Astrocyte (in vitro differentiated cells and primary cell): ENCODE data around the gene ASAH2B. TPM values are rescaled to one million over a fixed set of nuclear protein-coding genes. Genes with fewer than 3 reads are reported as not detected.
A peak's percentile ranks its signal among the peaks of the same experiment; 100 is the strongest.

Experiments
- DNase-seq: peaks from one replicate; pipeline ENCODE4 v3.0.0-alpha.2; 2010; ENCODE audit warnings: low read depth
- FAIRE-seq: peaks from 2 replicates; lab custom pipeline; 2011; peaks lifted over from hg19 to GRCh38; lab: Jason Lieb, UNC
- H2AFZ ChIP-seq: 2 replicates; pipeline ENCODE4 v1.6.0; 2012; ENCODE audit warnings: low read depth, low read length, inconsistent platforms
- H3K27ac ChIP-seq: 2 replicates; pipeline ENCODE4 v1.5.1; 2011; ENCODE audit warnings: low read depth, low read length, inconsistent platforms
- H3K27me3 ChIP-seq: 2 replicates; pipeline ENCODE4 v1.6.0; 2011; ENCODE audit warnings: low read length, inconsistent platforms; ENCODE audit not compliant: insufficient read depth
- H3K36me3 ChIP-seq: 2 replicates; pipeline ENCODE4 v1.5.1; 2011; ENCODE audit warnings: low read length, inconsistent platforms; ENCODE audit not compliant: insufficient read depth
- H3K4me1 ChIP-seq: 2 replicates; pipeline ENCODE4 v1.5.1; 2011; ENCODE audit warnings: low read length, inconsistent platforms; ENCODE audit not compliant: insufficient read depth
- H3K4me2 ChIP-seq: 2 replicates; pipeline ENCODE4 v1.6.0; 2012; ENCODE audit warnings: low read length, inconsistent platforms
- H3K4me3 ChIP-seq: 2 replicates; pipeline ENCODE4 v1.5.1; 2011; ENCODE audit warnings: low read depth, mild to moderate bottlenecking, low read length, inconsistent platforms; ENCODE audit not compliant: insufficient read depth
- H3K79me2 ChIP-seq: 2 replicates; pipeline ENCODE4 v1.6.0; 2012; ENCODE audit warnings: mild to moderate bottlenecking, low read length, inconsistent platforms; ENCODE audit not compliant: insufficient read depth
- H3K9ac ChIP-seq: 2 replicates; pipeline ENCODE4 v1.6.0; 2012; ENCODE audit warnings: mild to moderate bottlenecking, low read length, inconsistent platforms
- H3K9me3 ChIP-seq: 2 replicates; pipeline ENCODE4 v1.5.1; 2012; ENCODE audit warnings: low read depth, mild to moderate bottlenecking, low read length, inconsistent platforms; ENCODE audit not compliant: insufficient read depth
- H4K20me1 ChIP-seq: 2 replicates; pipeline ENCODE4 v1.6.0; 2012; ENCODE audit warnings: low read length, inconsistent platforms; ENCODE audit not compliant: insufficient read depth
- H3K27ac Mint-ChIP-seq: one replicate; pipeline ENCODE4 v1.8.0; 2021; ENCODE audit warnings: mild to moderate bottlenecking, mixed read lengths; ENCODE audit not compliant: unreplicated experiment
- H3K27me3 Mint-ChIP-seq: one replicate; pipeline ENCODE4 v1.8.0; 2021; ENCODE audit warnings: low read depth, mixed read lengths; ENCODE audit not compliant: unreplicated experiment
- H3K36me3 Mint-ChIP-seq: one replicate; pipeline ENCODE4 v1.8.0; 2021; ENCODE audit warnings: low read depth, mixed read lengths; ENCODE audit not compliant: unreplicated experiment
- H3K4me1 Mint-ChIP-seq: one replicate; pipeline ENCODE4 v1.8.0; 2021; ENCODE audit warnings: low read depth, mixed read lengths; ENCODE audit not compliant: unreplicated experiment
- H3K4me3 Mint-ChIP-seq: one replicate; pipeline ENCODE4 v1.8.0; 2021; ENCODE audit warnings: mild to moderate bottlenecking, moderate library complexity, mixed read lengths; ENCODE audit not compliant: unreplicated experiment
- H3K9me3 Mint-ChIP-seq: one replicate; pipeline ENCODE4 v1.8.0; 2021; ENCODE audit warnings: mild to moderate bottlenecking, mixed read lengths; ENCODE audit not compliant: unreplicated experiment
- CTCF ChIP-seq: IDR thresholded peaks from 2 replicates; pipeline ENCODE4 v1.5.1; 2011; ENCODE audit warnings: low read depth, mild to moderate bottlenecking, inconsistent platforms, low read length, moderate library complexity; ENCODE audit not compliant: insufficient read depth
- EZH2 ChIP-seq: IDR thresholded peaks from 2 replicates; pipeline ENCODE4 v1.6.1; 2012; ENCODE audit warnings: mild to moderate bottlenecking, low read length, inconsistent platforms; ENCODE audit not compliant: insufficient read depth
- total RNA-seq: library from RNA; stranded (reverse); gene quantifications from 2 replicates; pipeline ENCODE4 v1.2.1, GENCODE V29; 2021

The ASAH2B gene
- total RNA-seq, 1 donor from 2014 or later: 7.6 TPM

GRCh38 chr10:50807851-50808776 lies 68.4 kb downstream of the ASAH2B start:
- H3K4me1 ChIP-seq: no peaks in the 10 kb centered on the region
- Mint-ChIP-seq H3K27ac (peak overlapping the region; percentile 81), H3K36me3 (no peaks in the 10 kb centered on the region), H3K4me3 (peak overlapping the region; percentile 20), H3K4me1 (peaks cover 25% of the 10 kb centered on the region), H3K9me3 (no peaks in the 10 kb centered on the region), H3K27me3 (no peaks in the 10 kb centered on the region)
- no peaks in the 10 kb centered on the region for H3K9me3 ChIP-seq
- H3K27ac ChIP-seq: no peak overlapping the region
- FAIRE-seq (no peak), DNase-seq (peak; percentile 20)
- no peaks in the 10 kb centered on the region for H4K20me1 ChIP-seq
- H3K4me2 ChIP-seq: peak overlapping the region; percentile 28
- H3K27me3 ChIP-seq: no peaks in the 10 kb centered on the region
- H2AFZ ChIP-seq: no peak overlapping the region
- no peak overlapping the region for H3K4me3 ChIP-seq
- H3K79me2 ChIP-seq: no peaks in the 10 kb centered on the region
- TF ChIP-seq CTCF (no peak), EZH2 (no peak)
- no peak overlapping the region for H3K9ac ChIP-seq
- H3K36me3 ChIP-seq: no peaks in the 10 kb centered on the region

Other genes starting within 250 kb of the ASAH2B start
- gene SGMS1, start 116.0 kb upstream of the ASAH2B start, total RNA-seq: 22.3 and 25.6 TPM in 2 replicates
- gene A1CF, start 145.7 kb downstream of the ASAH2B start, total RNA-seq: not detected in 2 replicates